Activated T-helper 1 cell treated with anti-CD3 and anti-CD28 coated beads, Interleukin-2, amount 50 U/mL, for 16 hours (primary cell): Measurements from ENCODE around the gene ZFHX3.

Source experiments
- DNase-seq, 2 donors: peaks; one replicate each; pipeline ENCODE4 v3.0.0-alpha.2; 2020; ENCODE audit warnings: low read depth in 1 of 2, low spot score in 1 of 2

ZFHX3 gene

DNA sequence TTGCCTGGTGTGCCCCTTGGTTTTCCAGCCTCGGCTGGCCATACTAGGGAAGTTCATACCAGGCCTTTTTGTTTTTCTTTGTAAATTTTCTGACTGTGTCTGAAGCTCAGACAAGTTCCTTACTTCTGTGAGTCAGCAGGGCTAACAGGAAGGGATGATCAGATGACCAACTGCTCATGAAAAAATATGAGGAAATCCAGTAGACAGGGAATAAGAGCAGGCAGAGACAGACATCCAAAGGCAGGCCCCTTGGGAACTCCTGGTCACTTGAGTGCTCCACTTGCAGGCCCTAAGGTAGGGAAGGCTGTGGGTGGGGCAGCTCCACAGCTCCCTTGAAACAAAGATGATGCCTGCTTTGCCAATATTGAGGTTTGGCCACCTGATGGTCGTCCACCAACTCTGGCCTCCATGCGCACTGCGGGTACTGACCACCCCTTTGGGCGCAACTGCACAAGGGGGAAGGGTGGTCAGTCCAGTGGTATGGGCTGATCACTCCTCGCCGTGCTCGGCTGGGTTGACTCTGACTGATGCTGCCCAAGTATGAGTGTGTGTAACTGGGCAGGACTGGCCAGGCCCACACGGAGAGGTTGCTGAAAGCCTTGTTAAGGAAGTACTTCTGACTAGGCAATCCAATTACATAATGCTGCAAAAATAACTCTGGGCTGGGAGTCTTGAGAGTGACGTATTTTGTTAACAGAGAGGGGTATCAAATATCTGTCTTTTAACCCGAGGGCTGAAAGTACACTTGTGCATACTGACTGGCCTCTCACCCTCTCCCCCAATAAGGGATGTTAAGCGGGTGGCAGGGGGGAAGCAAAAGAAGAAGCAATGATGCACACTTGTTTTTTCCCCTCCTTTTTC is 20.8 kb upstream of the ZFHX3 start:
- no peak for DNase-seq

DNA sequence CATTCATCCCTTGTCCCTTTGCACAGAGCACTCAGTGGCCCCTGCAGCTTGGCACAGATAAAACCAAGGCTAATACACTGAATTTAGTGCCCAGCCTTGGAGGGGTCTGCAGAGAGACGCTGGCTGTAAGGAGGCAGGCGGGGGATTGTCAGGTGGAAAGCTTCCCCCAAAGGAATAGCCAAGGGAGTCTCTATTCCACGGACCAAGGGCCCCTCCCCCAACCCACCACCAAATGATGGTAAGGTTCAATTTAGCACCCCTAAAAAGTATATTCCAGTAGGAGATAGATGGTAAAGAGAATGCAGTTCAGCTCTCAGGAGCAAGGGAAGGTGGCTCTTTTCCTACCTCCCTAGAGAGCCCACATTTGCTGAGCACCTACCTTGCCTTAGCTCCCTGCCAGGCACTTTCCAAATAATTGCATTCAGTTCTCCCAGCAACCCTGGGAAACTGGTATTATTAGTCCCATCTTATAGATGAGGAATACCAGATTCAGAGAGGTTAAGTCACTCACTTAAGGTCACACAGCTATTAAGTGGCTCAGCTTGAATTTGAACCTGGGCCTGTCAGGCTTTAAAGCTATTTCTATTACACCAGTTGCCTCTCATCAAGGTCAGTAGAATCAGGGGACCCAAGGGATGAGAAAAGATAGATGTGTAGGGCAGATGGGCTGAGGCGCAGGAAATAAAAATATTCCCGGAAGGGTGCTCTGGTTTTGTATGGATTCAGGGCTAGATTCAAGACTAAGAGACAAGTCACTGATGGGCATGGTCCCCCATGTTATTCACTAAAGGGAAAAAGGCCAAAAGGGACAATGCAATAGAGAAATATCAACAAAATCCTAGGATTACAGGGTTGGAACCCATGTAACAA is 20.0 kb upstream of the ZFHX3 start:
- no peak for DNase-seq

DNA sequence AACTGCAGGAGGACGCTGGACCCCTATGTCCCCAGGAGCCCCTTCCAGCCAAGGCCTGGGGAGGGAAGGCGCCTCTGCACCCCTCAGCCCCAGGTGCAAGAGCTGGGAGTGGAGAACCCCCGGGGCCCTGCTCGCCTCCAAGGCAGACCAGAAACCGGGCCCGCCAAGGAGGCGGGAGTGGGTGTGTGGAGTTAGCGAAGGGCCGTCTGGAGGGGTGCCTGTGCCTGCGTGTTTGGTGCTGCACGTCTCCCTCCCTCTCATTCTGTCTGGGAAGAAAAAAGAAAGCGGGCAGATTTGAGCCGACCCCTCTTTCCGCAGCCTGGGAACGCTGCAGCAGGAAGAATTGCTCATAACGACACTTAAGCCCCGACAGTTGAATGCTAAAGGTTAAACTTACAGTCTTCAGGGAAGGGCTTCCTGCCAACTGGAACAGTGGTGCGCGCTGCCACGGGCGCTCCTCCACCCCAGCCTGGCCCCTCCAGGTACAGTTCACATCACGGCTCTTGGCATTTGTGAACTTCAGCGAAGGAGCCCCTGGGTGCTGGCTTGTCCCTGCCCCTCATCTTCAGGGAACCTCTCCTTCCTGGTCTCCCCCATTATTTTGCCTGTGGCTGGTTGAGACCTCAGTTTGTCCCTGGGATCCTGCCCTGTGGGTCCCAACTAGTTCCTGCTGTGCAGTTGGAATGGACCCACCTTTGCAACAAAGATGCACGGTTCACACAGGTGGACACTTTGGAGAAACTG is 19.2 kb upstream of the ZFHX3 start:
- DNase-seq, result no peak

DNA sequence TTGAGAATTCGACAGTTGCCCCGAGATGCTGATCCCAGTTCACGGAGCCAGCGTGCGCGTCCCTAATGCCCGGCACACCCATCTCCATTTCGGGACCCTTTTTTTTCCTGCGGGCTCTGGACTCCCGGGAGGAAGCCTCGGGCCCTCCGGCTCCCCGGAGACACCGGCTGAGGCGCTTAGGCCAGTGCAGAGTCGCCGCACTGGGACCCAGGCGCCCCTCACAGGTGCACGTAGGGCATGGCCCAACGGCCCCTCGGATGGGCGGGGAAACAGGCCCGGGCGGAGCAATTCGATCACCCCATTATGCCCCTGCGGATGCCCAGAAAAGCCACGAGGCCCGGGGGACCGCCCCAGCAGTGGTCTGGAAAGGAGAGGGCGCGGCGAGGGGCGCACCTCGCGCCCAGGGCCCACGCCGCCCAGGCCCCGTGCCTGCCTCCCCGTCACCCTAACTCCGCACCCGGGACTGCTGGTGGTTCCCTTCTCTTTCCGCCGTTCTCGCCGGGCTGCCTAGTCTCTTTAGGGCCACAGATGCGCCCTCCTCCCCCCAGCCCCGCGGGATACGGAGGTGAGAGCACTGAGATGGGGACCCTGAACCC is 18.5 kb upstream of the ZFHX3 start:
- DNase-seq, result no peak

DNA sequence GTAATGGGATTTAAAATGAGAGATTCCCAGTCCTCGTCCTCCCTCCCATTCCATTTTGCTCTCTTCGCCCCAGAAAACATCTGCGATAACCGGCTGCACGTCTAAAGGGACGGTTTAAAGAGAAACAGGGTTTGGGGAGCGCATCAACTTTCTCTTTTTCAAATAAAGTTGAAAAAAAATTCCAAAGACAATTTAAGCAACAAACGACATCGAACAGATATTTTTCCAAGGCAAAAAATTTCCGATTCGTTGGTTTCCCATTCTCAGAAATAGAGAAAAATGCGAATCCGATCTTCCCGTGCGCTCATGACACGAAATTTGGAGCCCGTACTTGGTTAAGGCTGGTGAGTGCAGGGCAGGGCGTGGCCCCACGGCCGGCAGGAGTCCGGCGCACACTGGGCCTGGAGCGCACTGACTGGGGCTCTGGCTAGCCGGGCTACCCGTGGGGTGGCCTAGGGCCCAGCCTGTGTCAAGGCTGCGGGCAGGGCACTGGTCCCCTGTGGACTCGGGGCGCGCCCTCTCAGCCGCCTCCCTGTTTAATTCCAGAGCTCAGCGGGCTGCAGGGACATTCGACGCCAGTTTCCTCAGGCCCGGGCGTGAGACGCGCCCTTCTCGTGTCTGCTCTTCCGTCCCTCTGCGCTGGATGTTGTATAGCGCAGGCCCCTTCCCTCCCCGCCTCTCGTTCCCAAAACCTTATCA is 17.9 kb upstream of the ZFHX3 start:
- DNase-seq, result no peak

DNA sequence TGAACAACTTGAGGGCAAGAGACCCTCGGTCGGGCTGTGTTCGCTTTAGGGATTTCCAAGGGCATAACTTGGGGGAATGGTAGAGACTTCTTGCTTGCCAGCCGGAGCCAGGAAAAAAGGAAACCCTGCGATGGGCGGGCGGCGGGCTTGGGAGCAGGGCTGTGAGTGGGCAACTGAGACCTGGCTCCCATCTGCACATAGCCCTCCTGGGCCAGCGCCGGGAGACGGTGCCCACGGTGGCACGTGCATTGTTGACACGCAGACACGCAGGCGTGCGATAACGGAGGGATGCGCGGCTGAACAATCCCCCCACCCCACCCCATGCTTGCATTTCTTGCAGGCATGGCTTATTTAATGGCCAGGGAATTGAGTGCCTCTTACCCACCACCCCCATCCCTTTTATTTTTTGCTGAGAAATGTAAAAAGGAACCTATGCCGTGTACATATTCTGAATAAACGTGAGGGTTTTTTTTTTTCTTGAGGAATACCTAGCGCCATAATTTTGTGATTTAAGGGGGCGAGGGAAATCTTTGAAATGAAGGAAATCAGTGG is 17.1 kb upstream of the ZFHX3 start:
- DNase-seq, result no peak

DNA sequence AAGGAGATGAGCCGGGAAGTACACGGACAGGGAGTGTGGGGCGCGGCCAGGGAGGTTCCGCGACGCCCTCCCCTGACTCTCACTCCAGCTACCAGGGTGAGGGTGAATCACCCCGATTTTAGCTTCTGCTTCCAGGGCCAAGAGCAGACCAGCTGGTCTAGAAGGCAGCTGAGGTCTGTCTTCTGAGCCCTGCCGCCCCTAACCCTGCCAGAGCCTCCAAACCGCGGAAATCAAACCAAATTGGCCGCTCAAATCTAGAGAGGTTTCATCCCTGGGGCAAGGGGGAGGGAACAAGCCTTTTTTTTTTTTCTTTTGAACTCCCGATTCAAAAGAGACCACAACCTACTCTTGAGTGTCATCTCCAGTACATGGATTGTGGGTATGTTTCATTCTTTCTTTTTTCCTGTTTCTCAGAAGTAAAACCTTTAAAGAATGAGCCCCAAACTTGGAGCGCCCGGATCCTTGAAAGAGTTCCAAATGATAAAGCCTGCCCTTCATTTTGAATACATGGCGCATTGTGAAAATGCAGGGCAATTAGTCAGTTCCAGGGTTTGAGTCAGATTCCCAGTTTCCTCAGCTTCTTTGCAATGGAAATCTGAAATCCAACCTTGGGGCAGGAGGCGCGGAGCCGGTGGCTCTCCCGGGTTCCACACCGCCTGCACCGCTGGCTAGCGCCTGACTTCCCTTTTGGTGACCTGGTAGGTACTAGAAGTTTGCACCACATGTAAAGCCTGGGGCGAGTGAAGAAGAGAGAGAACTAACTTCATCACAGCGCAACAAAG is 16.5 kb upstream of the ZFHX3 start:
- DNase-seq, result no peak

DNA sequence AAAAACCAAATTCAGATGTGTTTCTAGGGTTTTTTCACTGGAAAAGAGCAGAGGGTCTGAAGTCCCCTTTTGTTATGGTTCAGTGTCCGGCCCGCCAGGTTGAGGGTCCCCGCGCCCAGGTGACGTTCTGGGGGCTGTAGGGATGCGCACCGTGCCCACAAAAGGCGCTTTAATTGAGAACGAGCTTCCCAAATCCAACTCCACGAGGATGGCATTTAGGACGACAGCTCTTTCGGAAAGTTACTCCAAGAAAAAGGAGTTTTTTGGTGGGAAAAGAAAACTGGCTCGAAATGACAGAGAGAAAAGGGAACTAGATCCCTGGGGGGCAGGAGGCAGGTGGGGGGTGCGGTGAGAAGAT is 15.9 kb upstream of the ZFHX3 start:
- no peak for DNase-seq

DNA sequence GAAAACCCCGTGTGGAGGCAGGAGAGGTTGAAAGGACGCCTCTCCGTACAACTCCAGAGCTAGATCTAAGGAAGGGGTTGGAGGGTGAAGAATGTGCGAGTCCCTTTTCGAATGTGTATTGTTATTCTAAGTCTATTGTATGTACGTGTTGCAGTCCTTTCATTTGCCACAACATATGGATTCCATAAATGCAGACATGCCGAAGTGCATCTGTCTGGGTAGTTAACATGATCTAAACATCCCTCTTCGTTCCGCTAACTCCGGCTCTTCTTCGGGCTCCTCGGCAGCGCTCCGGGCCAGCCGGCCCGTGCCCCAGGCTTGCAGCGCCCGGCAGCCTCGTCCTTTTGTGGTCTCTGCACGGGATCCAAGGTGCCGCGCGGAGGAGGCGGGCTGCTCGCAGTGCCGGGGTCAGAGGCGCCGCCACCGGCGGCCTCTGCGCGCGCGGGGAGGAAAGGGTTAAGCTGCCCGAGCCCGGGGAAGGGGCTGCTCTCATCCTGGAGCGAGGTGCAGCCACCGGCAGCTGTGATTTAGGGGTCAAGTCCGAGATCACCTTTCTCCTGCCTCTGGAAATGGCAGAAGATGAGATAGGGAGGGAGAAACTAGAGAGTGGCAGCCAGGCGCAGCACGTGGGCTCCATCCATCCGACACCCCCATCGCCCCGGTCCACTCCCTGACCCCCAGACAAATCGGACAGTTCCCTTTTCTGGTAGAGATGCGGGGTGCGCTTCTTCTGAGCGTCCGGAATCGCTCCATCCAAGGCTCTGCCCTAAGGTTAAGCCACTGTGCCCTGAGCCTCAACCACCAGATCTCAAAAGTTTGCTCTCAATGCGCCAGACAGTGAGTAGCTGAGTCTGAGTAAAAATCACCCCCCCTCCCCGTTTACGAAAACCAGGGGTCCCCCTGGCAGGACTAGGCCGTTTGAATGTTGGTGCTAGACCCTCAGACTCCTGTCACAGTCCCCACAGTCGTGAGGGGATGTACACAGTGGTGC is 15.1 kb upstream of the ZFHX3 start:
- DNase-seq, result no peak

DNA sequence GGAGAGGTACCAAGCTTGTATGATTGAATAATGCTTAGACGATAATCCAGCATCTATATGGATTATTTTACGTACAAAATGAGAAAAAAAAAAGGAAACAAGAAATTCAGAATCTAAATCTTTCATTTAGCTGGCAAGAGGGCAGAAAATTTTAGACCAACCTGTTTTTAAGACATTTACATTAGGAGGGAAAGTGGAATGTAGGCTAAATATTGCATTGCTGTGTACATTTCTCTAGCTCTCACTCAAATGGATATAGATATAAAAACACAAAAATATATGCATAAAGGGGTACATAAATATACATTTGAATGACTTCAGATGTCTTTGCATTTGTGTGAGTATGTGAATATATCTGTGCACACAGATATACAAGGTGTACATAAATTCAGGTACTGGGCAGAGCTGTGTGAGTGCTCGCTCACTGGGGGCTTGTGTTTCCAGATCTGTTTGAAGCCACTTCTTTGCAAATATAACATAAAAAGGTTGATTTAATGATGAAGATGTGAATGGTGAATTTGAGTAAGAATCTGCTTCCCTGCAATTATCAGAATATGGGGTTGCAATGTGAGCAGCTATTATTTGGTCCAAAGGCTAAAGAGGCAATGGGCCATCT is 14.2 kb upstream of the ZFHX3 start:
- DNase-seq, result no peak

DNA sequence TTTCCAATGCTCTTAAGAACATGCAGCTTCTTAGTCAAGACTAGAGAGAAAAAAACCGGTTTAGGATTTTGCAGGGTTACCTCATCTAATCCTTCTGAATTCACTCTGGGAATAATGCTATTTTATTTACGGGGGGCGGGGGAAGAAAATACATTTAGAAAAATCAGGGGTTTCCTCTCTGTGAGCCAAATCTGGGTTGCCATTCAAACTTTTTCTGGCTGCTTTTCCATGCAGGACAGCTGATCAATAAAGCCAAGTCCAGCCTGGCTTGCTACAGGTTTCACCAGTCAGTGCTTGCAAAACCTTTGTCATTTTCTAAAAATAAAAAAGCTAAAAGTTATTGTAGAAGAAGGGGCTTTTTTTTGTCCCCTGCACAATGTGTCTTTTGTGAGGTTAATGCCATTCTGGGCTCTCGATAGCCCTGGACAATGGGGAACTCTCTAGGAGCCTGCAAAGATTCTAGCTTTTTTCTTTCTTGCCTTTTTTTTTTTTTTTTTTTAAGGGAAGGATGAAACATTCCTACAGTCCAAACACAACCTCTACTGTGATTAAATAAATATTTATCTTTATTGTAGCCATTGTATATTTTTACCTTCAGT is 13.1 kb upstream of the ZFHX3 start:
- DNase-seq, result no peak

DNA sequence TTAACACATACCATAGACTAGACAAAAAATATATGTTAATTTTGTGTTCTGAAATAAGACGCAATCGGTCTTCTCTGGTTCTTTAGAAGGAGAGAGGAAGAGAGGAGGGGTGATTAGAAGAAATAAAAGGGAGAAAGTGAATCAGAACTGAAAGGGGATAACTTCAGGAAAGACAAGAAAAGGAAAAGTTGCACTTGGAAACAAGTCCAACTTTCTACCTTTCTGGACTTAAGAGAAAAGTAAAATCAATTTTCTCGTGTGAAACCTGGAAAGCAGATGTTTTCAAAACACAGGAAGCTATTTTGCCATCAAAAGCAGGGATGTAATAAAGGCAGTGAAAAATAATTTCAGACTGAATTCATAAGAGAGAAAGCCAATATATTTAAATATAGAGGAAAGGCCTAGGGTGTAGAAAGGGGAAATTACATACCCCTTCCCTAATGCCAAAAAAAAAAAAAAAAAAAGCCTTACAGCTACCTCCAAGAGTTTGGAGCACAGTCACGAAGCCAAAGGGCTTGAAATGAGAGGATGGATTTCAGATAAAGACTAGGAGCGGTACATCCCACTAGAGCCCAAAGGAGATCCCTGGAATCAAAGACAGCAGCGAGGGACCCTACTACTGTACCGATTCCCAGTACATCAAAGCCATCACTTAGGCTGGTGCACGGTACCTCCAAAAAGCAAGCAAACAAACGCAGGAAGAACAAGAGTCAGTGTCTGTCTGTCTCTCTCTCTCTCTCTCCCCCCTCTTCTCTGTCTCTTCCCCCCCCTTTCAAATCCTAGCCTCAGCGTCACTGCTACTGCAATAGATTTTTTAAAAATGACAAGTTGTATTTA is 12.1 kb upstream of the ZFHX3 start:
- no peak for DNase-seq

DNA sequence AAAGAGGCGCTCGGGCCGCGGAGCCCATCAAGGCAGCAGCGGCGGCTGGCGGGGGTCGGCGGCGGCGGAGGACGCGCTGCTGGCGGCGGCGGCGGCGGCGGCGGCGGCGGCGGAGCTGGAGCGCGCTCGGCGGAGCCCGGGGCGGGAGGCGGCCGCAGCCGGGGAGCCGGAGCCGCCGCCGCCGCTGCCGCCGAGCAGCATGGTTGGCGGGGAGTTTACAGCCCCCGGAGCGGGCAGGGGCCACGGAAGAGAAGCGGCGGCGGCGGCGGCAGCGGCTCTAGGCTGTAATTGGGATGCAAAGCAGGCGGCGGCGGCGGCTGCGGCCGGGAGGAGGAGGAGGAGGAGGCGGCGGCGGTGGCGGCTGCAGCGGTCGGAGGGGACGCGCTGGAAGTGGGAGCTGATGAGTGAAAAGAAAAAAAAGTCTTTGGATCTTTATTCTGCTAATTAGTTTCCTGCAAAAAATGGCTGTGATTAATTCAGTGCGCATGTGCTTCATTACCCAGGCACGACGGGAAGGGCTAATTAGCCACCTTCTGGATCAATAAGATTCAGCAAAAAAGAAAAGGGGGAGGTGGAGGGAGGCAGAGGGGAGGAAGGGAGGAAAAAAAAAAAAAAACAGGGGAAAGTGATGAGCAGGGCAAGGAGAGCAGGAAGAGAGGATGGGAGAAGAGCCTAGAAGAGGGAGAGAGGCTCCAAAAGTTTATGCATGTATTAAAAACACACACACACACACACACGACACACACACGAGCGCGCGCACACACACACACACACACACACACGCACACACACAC is 10.9 kb upstream of the ZFHX3 start:
- DNase-seq, result no peak

DNA sequence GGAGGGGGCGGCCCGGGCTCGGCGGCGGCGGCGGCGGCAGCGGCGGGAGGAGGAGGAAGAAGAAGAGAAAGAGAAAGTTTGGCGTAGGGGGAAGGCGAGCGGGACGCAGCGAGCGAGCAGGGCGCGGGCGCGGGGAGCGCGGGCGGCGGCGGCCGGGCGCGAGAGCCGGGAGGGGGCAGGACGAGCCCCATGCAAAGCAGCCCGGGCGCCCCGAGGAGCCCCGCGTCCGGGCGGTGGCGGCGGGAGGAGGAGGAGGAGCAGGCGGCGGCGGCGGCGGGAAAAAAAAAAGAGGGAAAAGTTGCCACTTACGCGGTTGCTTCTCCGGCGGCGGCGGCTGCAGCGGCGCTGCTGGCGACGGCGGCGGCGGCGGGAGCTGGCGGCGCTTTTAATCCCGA is 10.3 kb upstream of the ZFHX3 start:
- no peak for DNase-seq

DNA sequence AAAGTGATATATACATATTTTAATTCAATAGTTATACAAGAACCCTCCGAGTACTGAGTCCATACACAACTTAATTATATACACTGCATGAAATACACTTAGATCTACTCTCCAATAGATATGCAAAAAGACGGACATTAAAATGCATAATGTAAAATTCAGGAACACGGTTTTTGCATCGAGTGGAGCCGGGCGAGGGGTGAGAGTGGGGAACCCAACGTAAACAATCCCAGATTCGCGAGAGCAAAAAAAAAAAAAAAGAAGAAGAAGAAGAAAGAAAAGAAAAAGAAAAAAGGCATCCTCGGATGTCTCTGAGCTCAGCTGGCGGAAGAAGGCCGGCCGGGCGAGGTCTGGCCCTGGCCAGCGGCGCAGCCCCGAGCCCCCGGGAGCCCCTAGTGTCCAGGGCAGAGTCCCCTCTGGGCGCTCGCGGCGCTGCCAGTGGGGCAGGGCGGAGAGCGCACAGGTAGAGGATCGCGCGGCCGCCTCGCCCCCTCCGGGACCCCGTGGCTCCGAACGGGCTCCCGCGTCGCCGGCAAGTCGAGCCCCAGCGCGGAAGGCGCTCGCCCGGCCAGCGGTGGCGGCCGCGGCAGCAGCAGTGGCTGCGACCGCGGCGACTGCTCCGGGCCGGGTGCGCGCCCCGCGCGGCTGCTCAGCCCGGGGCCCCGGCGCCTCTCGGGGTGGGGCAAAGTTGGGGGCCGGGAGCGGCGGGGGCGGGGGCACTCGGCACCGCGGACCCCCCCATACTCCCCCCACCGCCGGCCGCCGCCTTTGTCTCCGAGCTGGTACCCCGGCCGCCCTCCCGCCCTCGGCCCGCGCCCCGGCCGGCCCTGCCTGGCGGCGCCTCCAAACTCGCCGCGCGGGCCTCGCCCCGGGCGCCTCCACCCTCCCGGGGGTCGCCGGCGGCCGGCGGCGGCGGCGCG is 9.6 kb upstream of the ZFHX3 start:
- no peak for DNase-seq
